HG03060 (cell line): ENCODE results near the gene EDNRB.
A peak's percentile ranks its signal among the peaks of the same experiment; 100 is the strongest.
"Not testable (repeated sequence)": the region's sequence is repeated elsewhere in the genome, so short reads cannot be mapped to it uniquely, and the experiment has no call there.

Source experiments
- ATAC-seq: cut with Tn5 transposase; IDR thresholded peaks from one replicate; pipeline ENCODE4 v1.9.1; 2021; ENCODE audit warnings: low read depth, moderate number of reproducible peaks; ENCODE audit not compliant: unreplicated experiment

EDNRB gene

GRCh38 chr13:77848050-77848449, 70.6 kb downstream of the EDNRB start:
- ATAC-seq: not testable (repeated sequence)

GRCh38 chr13:77846173-77846572, 72.5 kb downstream of the EDNRB start:
- peak; percentile 94 for ATAC-seq
